Fibroblast of pulmonary artery (primary cell): ENCODE measurements around the gene VPREB3.
A peak's percentile ranks its signal among the peaks of the same experiment; 100 is the strongest.

Source experiments
- DNase-seq: peaks from one replicate; pipeline ENCODE4 v3.0.0-alpha.2; 2010; ENCODE audit warnings: low read depth
- H3K4me3 ChIP-seq: replicated peaks from 2 replicates; pipeline ENCODE4 v1.5.1; 2011; ENCODE audit warnings: low read depth, mild to moderate bottlenecking, control low read depth, low read length, moderate library complexity
- CTCF ChIP-seq: IDR thresholded peaks from 2 replicates; pipeline ENCODE4 v1.5.1; 2011; ENCODE audit warnings: mild to moderate bottlenecking, control low read depth, low read length, inconsistent platforms; ENCODE audit errors: missing control alignments

The VPREB3 gene

DNA sequence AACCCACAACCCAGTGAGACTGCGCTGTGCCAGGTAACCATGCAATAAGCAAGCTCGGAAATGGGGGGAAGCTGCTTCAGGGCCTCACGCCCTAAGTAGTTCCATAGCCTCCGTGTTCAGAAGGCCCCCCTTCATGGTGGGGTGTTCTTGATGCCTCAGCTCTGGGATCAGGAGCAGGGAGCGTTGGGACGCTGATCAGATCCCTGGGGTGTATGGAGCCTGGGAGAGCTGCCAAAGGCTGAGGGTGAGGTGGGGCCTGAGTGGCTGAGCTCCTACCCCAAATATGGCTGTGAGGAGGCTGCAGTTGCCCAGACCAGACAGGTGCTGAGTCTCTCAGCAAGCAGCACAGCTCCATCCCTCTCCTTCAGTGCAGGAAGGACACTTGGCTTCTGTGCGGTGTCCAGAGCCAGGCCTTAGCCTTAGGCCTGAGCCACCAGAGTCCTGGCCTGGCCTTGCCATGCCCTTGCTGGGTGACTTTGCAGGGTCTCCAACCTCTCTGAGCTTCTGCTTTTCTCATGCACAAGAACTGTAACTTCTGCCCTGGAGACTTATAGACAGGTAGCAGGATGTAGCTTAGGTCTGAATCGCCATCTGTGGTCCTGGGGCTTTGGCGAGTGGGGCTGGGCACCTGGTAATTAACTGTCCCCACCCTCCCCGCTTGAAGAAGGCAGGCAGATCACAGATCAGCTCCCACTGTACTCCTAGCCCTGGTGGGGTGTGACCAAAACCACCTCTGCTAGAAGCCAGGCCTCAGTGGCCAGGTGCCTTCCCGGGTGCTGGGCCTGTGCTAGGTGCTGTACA lies 23.8 kb upstream of the VPREB3 start:
- H3K4me3 ChIP-seq, result no peak overlapping the region
- DNase-seq, result no peak
- TF ChIP-seq CTCF, result no peak

DNA sequence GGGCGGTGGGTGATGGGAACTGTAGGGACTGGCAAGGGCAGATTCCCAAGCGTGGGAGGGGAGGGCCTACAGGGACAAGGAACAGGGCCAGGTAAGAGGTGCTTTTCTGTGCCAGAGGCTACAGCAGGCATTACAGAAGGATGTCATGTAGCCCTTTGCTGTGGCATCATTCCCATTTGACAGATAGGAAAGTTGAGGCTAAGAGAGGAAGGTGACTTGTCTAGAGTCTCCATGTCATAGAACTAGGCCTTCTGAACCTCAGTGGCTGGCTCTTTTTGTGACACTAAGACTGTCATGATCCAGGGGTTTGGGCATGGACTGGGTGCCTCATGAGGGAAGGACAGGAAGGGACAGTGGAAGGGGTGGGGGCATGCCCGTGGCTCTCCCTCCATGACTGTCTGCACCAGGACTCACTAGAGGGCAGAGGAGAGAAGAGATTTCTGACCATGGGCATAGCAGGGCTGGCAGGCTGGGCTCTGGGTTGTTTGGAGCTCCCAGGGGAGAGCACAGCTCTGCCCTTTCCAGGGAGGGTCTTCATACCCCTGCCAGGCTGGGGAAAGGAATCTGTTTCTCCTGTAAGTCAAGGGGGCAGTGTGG lies 21.7 kb upstream of the VPREB3 start:
- no peak overlapping the region for H3K4me3 ChIP-seq
- no peak for DNase-seq
- no peak for TF ChIP-seq CTCF

DNA sequence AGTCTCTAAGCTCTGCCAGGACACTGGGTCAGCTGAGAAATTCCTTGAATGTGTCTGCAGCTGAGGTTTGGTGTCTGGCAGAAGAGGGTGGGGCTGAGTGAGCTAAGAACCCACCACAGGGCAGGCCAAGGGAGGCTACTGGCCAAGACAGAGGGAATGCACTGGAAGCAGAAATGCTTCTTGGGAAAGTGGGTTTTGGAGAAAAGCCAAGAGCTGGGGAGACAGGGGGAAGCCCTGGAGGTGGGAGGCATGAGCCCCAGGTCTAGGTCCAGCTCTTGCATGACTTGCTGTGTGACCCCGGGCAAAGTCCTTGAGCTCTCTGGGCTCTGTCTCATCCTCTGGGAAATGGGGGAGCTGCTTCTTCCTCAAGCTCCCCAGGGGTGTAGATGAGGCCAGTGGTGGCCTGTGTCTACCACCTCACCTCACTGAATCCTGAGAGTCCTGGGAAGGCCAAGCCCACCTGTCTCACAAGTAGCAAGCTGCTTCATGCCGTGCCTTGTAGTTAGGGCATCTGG lies 20.8 kb upstream of the VPREB3 start:
- TF ChIP-seq CTCF, result no peak
- H3K4me3 ChIP-seq, result no peak overlapping the region
- DNase-seq, result peak; percentile 41

GRCh38 chr22:23774114-23774921 lies 20.1 kb upstream of the VPREB3 start:
- no peak for TF ChIP-seq CTCF
- H3K4me3 ChIP-seq, result no peak overlapping the region

GRCh38 chr22:23773483-23774113 lies 19.4 kb upstream of the VPREB3 start:
- DNase-seq, result no peak
- no peak overlapping the region for H3K4me3 ChIP-seq
- no peak for TF ChIP-seq CTCF

More at GRCh38 chr22:23774114-23774921, 20.1 kb upstream of the VPREB3 start:
- DNase-seq, result no peak

GRCh38 chr22:23772649-23773473 lies 18.6 kb upstream of the VPREB3 start, which contains the start of gene MMP11:
MMP11 (plus strand) TSS chr22:23772849; CDS start chr22:23772871, 22 bp downstream.
- no peak for DNase-seq
- no peak for TF ChIP-seq CTCF
- peak within 1 kb of the TSS; percentile 42 for H3K4me3 ChIP-seq
